ENCODE data around the gene TUBA3D.
"Not testable (repeated sequence)": the region's sequence is repeated elsewhere in the genome, so short reads cannot be mapped to it uniquely, and the experiment has no call there.

Gene TUBA3D

DNA sequence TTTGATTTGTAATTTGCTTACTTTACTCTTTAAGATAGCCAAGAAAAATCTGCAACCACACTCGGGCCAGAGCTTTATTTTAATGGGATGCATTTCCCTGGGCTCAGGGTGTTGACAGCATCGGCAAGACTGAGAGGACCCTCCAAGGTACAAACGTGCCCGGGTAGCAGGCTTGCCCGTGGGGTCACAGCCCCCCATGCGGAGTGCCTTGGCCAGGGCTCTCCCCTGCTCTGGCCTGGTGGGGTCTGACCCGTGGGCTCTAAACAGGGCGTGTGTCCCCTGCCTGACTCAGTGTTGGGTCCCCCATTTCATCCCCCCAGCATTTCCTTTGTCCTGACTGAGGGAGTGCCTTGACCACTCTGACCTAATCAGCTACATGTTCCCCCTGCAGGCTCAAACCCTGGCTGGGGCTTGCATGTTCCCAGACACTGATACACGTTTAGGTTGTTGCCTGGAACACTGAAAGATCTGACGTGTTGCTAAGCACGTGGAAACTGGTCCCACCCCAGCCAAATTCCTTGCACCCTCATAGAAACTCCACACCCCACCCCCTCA lies 9.1 kb downstream of the TUBA3D start:
- not testable (repeated sequence) for DNase-seq

DNA sequence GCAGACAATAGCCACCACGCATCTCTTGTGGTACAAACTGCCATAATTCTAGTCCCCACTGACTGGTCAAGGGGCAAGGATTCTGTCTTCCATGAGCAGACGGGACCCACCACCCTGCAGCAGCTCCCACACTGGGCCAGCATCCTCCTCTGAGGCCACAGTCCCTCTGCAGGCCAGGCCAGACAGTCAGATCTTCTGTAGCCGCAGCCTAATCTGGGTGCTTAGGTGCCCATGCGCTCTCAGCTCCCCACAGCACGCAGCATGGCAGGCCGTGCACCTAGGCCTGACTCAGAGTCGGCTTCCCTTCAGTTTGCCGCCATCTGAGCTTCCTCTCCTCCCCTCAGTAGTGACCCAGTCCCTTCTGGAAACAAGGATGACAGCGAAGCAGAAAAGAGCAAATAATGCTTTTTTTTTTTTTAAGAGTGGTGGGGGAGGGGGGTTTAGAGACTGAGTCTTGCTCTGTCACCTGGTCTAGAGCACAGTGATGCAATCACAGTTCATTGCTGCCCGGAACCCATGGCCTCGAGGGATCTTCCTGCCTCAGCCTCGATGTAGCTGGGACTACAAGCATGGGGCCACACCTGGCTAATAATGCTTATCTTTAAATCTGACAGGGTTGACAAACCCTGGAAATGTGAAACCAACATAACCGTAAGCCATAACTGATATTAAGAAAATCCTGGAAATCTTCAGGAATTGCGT lies 10.4 kb downstream of the TUBA3D start:
- DNase-seq, result not testable (repeated sequence)

DNA sequence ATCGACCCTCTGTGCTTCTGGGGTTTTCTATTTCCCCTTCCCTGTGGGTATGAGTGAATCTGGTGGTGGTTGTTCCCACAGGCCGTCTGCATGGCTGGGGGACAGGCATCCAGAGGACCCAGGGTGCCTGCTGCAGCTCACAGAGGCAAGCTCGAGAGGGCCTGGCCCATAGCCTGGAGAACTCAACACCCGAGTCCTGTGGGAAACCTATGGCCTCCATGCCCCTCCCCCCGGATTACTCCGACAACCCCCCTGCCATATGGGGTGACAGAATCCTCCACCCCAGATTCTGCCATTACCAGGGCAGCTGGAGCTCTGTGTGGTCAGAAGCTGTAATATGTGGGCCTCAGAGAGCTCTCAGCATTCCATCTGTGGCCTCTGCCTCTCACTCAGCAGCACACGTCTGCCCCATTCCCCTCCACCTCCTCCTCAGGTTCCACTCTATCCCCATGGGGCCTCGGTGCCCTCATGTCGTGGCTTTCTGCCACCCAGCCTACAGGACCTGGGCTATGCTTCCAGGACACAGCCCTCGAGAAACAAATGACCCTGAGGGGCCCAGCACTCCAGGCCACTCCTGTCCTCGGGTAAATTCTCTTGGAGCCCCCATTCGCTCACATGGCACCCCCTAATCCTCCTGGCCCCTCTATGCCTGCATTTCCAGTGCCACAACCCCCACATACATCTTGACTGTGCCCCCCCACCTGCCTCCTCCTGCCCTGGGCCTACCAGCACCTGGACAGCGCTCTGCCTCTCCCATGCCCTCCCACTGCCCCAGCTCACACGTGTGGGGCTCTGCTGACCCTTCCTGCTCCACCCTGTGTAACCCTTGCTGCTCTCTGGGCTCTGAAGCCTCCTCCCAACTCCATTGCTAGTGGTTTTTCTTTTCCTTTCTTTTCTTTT lies 12.6 kb downstream of the TUBA3D start:
- peak; percentile 79 for DNase-seq

DNA sequence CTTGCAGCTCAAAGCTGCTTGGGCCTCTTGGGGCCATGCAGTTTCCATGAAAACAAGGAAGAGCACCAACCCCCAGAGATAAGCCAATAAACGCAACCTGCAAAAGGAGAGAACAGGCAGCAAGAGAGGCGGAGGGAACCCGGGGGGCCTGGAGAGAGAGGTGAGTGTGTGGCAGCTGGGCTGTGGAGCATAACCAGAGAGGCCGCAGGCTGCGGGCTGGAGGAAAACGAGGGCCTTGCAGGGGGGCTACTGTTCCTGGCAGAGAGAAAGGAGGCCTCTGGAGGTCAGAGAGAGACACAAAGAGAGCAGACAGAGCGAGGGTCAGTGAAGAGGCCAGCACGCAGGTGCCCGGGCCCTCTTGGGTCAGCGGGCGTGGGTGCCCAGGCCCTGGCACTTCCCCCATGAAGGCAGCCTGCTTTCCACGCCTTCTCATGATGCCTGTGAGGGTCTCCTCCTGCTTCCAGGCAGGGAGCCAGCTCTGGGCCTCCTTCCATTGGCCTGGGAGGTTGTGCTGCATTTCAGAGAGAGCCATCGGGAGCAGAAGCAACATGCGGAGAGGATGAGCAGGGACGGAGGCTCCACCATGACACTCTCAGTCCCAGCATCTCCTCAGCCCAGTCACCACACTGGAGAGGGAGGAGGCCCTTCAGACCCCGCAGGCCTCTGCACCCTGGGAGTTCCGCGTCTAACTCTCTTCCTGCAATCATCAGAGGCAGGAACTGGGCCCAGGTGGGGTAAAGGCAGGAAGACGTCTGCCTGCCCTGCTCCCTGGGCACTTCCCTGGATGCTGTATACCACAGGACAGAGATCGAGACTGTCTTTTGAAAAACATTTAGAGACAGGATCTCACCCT lies 14.9 kb downstream of the TUBA3D start:
- DNase-seq, result peak; percentile 8

DNA sequence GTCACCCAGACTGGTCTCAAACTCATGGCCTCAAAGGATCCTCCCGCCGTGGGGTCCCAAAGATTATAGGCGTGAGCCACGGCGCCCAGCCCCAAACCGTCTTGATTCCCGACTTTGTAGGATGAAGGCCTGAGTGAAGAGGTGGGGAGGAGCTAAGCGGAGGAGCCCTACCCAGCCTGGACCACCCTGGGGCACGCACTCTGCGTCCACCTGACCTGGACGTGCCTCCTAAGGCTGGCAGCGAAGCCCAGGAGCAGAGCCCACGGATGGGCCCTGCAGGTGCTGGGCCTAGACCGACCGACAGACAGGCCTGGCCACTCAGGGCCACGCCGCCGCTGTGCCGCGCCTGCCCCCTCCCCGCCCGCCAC lies 15.5 kb downstream of the TUBA3D start:
- not testable (repeated sequence) for DNase-seq

DNA sequence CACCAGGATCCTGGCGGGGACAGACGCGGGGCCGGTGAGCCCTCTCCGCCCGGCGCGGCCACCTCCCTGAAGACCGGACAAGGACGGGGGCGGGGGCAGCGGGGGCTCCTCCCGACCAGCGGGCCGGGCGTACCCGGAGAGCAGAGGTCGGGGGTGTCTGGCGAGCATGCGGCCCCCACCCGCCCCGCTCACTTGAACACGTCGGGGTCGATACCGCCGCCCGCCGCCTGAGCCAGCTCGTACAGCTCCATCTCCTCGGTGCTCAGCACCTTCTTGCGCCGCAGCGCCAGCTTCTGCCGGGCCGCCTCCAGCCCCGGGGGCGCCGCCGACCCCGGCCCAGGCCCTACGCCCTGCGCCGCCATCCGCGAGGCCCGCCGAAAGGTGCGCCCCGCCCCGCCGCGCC lies 16.1 kb downstream of the TUBA3D start, which contains the start of gene MZT2A:
TSS of gene MZT2A (minus strand) at position 383 of the 403 bp plus-strand sequence. CDS start at position 362, 21 bp downstream.
- not testable (repeated sequence) for DNase-seq

DNA sequence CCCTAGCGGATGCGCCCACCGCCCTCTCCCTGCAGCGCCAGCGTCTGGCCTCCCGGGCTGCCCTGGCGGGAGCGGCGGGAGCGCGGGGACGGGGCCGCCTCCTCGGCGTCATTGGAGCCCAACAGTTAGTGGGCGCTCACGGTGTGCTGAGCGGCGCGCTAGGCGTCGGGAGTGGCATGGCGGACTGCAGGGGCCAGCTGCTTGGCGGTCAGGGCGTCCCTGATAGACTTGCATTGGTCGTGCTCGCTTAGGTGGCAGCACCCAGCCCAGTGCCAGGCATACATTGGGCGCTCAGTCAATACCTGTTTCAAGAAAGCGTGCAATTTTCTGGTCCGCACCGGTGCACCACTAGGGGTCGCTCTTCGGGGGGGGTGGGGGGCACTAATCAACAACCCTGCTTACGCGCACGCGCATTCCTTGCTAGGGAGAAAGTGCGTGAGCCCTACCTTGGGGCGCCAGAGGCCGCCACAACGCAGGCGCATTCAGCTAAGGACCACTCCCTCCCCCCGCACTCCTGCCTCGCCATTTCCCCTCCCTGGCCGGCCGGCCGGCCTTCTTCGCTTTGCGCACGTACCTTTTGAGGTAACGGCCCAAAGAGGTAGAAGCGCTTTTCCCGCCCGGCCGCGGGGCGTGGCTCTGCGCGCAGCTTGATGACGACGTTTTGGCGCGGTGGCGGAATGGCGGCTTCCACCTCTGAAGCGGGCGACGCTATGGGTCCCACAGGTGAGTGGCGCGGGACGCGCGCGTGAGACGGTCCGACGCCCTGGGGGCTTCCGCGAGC lies 16.7 kb downstream of the TUBA3D start:
- peak; percentile 84 for DNase-seq

DNA sequence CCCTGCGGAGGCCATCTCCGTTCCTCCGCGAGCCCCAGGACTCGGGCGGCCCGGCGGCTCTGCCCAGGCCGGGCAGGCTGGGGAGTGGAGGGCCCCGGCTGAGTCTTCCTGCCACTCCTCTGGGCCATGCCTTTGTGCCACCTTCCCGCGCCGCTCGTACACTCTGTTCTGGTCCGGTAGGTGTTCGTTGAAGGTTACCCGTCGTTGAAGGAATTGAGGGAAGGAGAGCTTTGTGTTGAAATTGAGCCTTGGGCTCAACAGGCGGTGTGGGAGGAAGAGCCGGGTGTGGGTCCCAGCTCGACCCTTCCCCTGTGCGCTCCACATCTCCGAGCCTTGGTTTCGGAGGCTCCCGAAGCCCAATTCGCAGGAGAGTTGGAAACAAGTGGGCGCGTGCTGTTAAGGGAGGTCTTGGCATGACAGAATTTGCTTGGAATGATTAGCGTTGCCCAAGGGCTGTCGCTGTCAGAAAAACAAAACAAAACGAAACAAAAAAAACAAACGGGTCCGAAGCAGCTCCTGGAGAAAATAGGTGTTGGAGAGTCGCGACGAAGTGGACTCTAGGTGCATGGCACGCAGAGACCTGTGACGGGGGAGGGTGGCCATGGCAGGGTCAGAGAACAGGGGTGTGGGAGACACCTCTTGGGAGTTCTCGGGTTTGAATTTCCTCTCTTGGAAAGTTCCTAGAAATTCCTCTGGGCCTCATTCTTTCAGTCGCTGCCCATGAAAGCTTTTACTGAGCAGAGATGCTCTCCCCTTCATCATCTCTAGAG lies 17.5 kb downstream of the TUBA3D start:
- no peak for DNase-seq

DNA sequence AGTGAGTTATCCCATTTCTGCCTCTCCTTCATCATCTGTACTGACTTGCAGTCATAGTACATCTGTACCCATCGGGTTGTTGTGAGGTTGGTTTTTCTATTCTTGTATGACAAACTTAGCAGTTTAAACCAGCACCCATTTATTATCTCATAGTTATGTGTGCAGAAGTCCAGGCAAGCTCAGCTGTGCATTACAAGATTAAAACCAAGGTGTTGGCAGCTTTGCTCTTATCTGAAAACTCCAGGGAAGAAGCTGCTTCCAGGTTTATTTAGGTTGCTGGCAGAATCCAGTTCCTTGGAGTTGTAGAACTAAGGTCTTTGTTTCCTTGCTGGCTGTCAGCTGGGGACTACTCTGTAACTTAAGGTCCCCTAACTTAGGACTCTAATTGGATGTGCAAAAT lies 19.6 kb downstream of the TUBA3D start:
- DNase-seq, result not testable (repeated sequence)

DNA sequence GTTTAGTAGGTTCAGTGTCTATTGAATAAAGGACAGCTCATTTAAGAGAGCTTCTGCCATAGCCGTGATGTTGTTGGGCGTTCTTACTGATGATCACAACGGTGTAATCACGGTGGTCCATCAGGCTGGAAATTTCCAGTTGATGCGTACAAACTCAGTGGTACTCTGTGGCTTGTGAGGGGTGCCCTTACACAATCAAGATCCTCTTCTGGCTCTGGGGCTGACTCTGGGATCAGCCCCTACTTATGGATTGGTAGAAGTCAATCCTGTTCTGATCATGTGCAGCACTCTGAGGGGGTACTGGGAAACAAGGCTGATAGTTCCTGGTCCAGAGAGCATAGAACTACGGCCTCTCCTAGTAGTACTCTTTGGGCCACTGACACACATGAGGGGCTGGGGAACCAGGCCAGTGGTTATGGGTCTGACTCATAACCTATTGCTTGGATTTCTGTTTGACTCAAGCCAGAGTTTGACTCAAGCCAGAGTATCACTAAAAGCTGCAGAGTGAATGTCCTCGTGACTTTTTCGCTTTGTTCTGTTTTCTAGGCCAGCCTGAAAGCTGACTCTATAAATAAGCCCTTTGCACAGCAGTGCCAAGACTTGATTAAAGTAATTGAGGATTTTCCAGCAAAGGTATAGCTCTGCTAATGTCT lies 22.5 kb downstream of the TUBA3D start:
- DNase-seq, result not testable (repeated sequence)

DNA sequence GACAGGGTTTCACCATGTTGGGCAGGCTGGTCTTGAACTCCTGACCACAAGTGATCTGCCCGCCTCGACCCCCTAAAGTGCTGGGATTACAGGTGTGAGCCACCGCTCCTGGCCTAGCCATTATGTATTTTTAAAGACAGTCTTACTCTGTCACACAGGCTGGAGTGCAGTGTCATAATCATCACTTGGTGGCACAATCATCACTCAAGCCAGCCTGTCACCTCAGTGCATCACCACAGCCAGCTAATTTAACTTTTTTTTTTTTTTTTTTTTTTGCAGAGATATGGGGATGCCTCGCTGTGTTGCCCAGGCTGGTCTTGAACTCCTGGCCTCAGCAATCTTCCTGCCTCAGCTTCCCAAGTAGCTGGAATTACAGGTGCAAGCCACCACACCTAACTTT lies 27.7 kb downstream of the TUBA3D start:
- not testable (repeated sequence) for DNase-seq

DNA sequence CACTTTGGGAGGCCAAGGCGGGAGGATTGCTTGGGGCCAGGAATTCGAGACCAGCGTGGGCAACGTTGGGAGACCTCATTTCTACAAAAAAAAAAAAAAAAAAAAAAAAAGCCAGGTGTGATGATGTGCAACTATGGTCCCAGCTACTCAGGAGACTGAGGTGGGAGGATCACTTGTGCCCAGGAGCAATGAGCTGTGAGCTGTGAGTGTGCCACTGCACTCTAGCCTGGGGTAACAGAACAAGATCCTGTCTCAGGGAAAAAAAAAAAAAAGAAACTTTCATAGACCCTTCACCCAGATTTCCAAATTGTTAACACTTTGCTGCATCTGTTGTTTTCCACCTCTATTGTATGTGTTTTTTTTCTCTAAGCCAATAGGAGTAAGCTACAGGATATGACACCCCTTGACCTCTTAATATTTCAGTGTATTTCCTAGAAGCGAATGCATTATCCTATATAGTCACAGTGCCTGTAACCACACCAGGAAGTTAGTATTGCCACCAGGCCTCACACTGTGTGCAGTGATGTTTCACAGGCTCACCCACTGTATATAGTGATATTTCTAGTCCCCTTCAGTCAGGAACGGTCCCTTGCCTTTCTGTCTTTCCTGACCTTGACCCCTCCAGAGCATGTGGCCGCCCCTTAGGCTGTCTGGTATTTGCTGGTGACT lies 28.3 kb downstream of the TUBA3D start:
- not testable (repeated sequence) for DNase-seq

DNA sequence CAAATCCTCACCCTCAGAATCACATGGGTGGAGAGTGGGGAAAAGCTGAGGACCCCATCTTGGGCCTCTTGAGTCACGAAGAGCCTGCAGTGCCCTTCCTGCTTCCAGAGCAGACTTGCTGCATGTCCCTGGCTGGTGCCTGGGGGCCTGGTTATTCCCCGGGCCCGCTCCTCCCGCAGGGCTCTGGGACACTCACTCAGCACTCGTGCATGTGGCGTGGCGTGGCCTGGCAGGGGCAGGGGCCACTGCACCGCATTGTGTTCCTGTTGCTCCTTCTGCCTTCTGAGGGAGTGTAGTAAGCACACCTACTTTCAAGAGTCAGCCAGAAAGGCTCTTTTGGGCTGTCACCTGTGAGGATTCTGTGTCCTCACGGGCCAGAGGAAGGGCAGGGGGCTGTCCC lies 33.7 kb downstream of the TUBA3D start:
- no peak for DNase-seq

DNA sequence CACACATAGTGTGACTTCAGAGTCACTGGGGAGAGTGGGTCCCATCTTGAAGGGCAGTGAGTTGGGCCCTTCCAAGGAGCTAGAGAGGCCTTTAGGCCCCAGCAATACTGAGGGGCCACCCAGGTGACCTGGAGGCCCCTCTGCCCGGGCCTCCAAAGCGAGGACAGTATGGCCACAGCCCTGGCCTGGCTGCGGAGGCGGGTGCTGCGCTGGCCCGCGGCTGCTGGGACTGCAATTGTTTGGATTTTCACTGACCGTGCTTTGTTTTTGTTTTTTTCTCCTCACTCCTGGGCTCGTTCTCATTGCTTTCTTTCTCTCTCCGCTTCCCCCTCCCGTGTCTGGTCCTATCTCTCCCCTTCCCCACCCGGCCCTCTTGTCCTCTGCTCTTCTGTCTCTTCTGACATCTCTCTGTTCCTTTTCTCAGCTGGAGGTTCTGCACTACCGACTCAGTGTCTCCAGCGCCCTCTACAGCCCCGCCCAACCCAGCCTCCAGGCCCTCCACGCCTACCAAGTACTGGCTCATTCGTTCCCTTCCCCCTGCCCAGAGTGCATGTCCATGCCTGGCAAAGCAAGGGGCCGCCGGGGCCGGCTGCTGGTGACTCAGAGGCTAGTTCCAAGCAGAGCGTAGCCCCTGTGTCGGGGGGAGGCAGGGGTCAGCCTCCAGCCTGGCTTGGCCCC lies 35.5 kb downstream of the TUBA3D start:
- not testable (repeated sequence) for DNase-seq

DNA sequence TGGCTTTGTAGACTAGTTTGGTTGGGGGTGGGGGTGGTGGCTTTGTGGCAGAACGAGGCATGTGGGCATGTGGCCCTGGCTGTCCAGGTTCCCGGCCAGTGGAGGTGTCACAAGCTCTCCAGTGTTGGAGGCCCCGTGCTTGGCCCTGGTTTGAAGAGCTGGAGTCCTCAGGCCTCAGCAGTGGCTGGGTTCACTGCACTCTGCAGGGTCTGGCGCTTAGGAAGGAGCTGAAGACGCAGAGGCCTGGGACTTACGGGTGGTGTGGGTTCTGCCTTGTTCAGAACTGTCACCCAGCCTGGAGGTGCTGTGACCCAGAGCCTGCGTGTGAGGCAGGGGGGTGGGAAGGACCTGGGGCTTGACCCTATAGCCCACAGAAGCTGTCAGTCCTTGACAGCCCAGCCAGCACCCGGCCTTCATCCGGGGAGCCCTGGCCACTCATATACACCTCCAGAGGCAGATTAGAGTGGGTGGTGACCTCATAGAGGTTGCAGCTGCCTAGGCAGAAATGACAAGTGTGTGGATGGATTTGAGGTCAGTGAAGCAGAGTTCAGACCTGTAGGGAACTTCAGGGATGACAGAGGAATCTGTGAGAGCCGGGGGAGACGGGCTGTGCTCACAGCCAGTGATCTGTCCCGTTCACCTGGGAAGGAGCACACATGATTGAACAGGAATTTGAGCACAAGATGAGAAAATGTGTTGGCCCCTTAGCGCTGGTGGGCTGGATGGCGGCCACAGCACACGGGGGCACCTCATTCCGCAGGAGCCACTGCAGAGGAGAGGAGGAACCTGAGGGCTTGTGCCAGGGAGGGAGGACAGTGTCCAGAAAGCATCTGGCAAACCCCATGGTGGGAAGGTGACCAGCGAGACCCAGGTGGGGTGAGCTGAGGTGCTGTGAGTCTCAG lies 36.3 kb downstream of the TUBA3D start:
- not testable (repeated sequence) for DNase-seq

DNA sequence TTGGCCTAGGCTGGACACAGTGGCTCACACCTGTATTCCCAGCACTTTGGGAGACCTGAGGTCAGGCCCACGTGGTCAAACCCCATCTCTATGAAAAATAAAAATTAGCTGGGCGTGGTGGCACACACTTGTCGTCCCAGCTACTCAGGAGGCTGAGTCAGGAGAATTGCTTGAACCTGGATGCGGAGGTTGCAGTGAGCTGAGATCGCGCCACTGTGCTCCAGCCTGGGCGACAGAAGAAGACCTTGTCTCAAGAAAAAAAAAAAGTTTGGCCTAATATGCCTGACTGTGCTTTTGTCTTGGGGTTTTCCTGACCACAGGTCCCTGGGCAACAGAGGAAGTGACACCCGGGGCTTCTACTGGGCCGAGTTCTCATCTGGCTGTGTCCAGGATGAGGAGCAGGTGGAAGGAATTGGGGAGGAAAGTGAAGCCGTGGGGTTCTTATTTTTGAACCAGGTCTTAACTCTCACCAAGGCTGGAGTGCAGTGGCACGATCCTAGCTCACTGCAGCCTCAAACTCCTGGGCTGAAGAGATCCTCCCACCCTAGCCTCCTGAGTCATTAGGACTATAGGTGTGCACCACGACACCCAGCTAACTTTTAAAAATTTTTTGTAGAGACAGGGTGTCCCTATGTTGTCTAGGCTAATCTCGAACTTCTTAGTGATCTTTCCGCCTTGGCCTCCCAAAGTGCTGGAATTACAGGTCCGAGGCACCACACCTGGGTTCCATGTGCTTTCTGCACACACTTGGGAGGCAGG lies 38.7 kb downstream of the TUBA3D start:
- not testable (repeated sequence) for DNase-seq

DNA sequence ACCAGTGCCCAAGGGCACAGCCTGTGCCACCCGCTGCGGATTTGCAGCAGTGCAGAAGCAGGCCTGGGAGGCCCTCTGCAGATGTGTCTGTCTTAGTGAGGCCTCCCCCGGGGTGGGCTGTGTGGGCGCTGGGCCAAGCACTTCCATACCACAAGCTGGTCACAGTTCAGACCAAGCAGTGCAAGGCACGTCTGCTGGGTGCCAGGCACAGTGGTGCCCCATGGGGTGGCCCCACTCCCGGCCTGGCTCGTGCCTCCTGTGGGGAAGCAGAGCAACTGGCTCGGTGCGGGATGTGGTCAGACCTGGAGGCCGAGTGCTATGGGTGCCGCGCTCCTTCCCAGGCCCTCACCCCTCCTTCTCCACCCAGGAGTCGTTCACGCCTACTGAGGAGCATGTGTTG lies 39.3 kb downstream of the TUBA3D start:
- DNase-seq, result not testable (repeated sequence)

Measured in NCI-H2107 (cell line).